Liver (tissue), 9 donors: ENCODE data around the gene ZNF189. TPM values are rescaled to one million over a fixed set of nuclear protein-coding genes. Genes with fewer than 3 reads are reported as not detected.
A peak's percentile ranks its signal among the peaks of the same experiment; 100 is the strongest.

Source experiments
- DNase-seq: peaks from one replicate; pipeline ENCODE4 v3.0.0-alpha.2; 2017; ENCODE audit warnings: low spot score
- H3K27ac ChIP-seq, 2 donors: one replicate each; pipeline ENCODE4 v1.7.0; 2013; ENCODE audit warnings: inconsistent platforms in 2 of 2, low read length in 2 of 2, control low read depth in 1 of 2, low read depth in 1 of 2, mild to moderate bottlenecking in 1 of 2
- H3K27me3 ChIP-seq, 4 donors: one replicate each; pipeline versions ENCODE4 v1.6.1 to v1.7.0; 2013; ENCODE audit warnings: low read length in 3 of 4, inconsistent platforms in 1 of 4, mild to moderate bottlenecking in 1 of 4, moderate library complexity in 1 of 4; ENCODE audit not compliant: control insufficient read depth in 4 of 4, insufficient read depth in 4 of 4
- H3K36me3 ChIP-seq, 4 donors: one replicate each; pipeline versions ENCODE4 v1.6.1 to v1.7.0; 2013; ENCODE audit warnings: low read length in 3 of 4, mild to moderate bottlenecking in 3 of 4, low read depth in 1 of 4, moderate library complexity in 1 of 4; ENCODE audit not compliant: control insufficient read depth in 4 of 4, insufficient read depth in 3 of 4
- H3K4me1 ChIP-seq, 4 donors: one replicate each; pipeline versions ENCODE4 v1.6.1 to v1.7.0; 2013; ENCODE audit warnings: low read length in 3 of 4, mild to moderate bottlenecking in 3 of 4, moderate library complexity in 1 of 4; ENCODE audit not compliant: control insufficient read depth in 4 of 4, insufficient read depth in 4 of 4
- H3K4me3 ChIP-seq, 3 donors: one replicate each; pipeline versions ENCODE4 v1.6.1 to v1.7.0; 2013; ENCODE audit warnings: low read length in 3 of 3, control low read depth in 1 of 3, low read depth in 1 of 3, mild to moderate bottlenecking in 1 of 3
- H3K9ac ChIP-seq, 2 donors: one replicate each; pipeline ENCODE4 v1.7.0; 2013; ENCODE audit warnings: low read length in 2 of 2, mild to moderate bottlenecking in 2 of 2, moderate library complexity in 2 of 2, control low read depth in 1 of 2, low read depth in 1 of 2
- H3K9me3 ChIP-seq, 4 donors: one replicate each; pipeline versions ENCODE4 v1.6.1 to v1.7.0; 2013; ENCODE audit warnings: low read length in 3 of 4; ENCODE audit not compliant: control insufficient read depth in 4 of 4
- ATF3 ChIP-seq: IDR thresholded peaks from 2 replicates; pipeline ENCODE4 v1.6.1; 2016; ENCODE audit warnings: antibody characterized with exemption
- CTCF ChIP-seq: fragments of 150-350 bp; IDR thresholded peaks from 2 replicates; pipeline ENCODE4 v1.5.1; 2017; ENCODE audit warnings: improper control_type of control experiment, low read depth, low read length; ENCODE audit not compliant: missing input control
- EGR1 ChIP-seq, 2 donors: IDR thresholded peaks; 2 replicates each; pipeline ENCODE4 v1.6.1; 2016 to 2018; ENCODE audit warnings: antibody characterized with exemption in 2 of 2, low read depth in 2 of 2
- FOXA1 ChIP-seq: IDR thresholded peaks from 2 replicates; pipeline ENCODE4 v1.6.1; 2016; ENCODE audit warnings: antibody characterized with exemption
- FOXA2 ChIP-seq: IDR thresholded peaks from 2 replicates; pipeline ENCODE4 v1.6.1; 2016; ENCODE audit warnings: antibody characterized with exemption
- GABPA ChIP-seq, 2 donors: IDR thresholded peaks in 1 of 2; conservative IDR thresholded peaks in 1 of 2; 2 replicates each; pipeline ENCODE4 v1.6.1; 2016; ENCODE audit warnings: antibody characterized with exemption in 2 of 2, mild to moderate bottlenecking in 1 of 2, moderate library complexity in 1 of 2
- HNF4A ChIP-seq, 2 donors: conservative IDR thresholded peaks; 2 replicates each; pipeline ENCODE4 v1.6.1; 2016; ENCODE audit warnings: antibody characterized with exemption in 2 of 2, mild to moderate bottlenecking in 2 of 2
- HNF4G ChIP-seq: IDR thresholded peaks from 2 replicates; pipeline ENCODE4 v1.6.1; 2016; ENCODE audit warnings: antibody characterized with exemption
- JUND ChIP-seq, 2 donors: IDR thresholded peaks; 2 replicates each; pipeline ENCODE4 v1.6.1; 2016; ENCODE audit warnings: antibody characterized with exemption in 2 of 2
- NR2F2 ChIP-seq: IDR thresholded peaks from 2 replicates; pipeline ENCODE4 v1.6.1; 2016; ENCODE audit warnings: antibody characterized with exemption
- RAD21 ChIP-seq, 2 donors: IDR thresholded peaks; 2 replicates each; pipeline ENCODE4 v1.6.1; 2016; ENCODE audit warnings: antibody characterized with exemption in 2 of 2, mild to moderate bottlenecking in 2 of 2
- REST ChIP-seq: IDR thresholded peaks from 2 replicates; pipeline ENCODE4 v1.6.1; 2016; ENCODE audit warnings: antibody characterized with exemption, mild to moderate bottlenecking
- RXRA ChIP-seq, 2 donors: IDR thresholded peaks; 2 replicates each; pipeline ENCODE4 v1.6.1; 2017 to 2018; ENCODE audit warnings: antibody characterized with exemption in 2 of 2, mild to moderate bottlenecking in 1 of 2
- SP1 ChIP-seq: IDR thresholded peaks from 2 replicates; pipeline ENCODE4 v1.6.1; 2018; ENCODE audit warnings: antibody characterized with exemption, mild to moderate bottlenecking
- TAF1 ChIP-seq: conservative IDR thresholded peaks from 2 replicates; pipeline ENCODE4 v1.6.1; 2016; ENCODE audit warnings: antibody characterized with exemption, mild to moderate bottlenecking
- YY1 ChIP-seq: IDR thresholded peaks from 2 replicates; pipeline ENCODE4 v1.6.1; 2016; ENCODE audit warnings: antibody characterized with exemption, mild to moderate bottlenecking
- ZBTB33 ChIP-seq: IDR thresholded peaks from 2 replicates; pipeline ENCODE4 v1.6.1; 2016; ENCODE audit warnings: antibody characterized with exemption
- WGBS: extraction: QIAGEN DNeasy Blood & Tissue Kit; methylation state at CpG from one replicate; pipeline ENCODE4 v1.1.7; 2013; 5-methylcytosine and 5-hydroxymethylcytosine counted together
- polyA plus RNA-seq, 2 donors: library from polyadenylated mRNA; stranded (reverse) in 1 of 2; unstranded in 1 of 2; fragments of 200-250 nt in 1 of 2; fragments of >200 nt in 1 of 2; fragmentation: Nextera tagmentation in 1 of 2; extraction: Ambion mirVana in 1 of 2; gene quantifications; one replicate each; pipeline versions ENCODE4 v1.2.1 to v1.2.3, GENCODE V29; 2013 to 2015
- total RNA-seq, 2 donors: library from RNA; depleted of rRNA; stranded (reverse); fragments of >200 nt; gene quantifications; one replicate each; pipeline ENCODE4 v1.2.3, GENCODE V29; 2014
- TF ChIP-seq, protein P1 (sequence below): IDR thresholded peaks from 2 replicates; pipeline ENCODE4 v1.6.1; 2016; ENCODE audit warnings: antibody characterized with exemption
- donor health status: healthy.
- donor health status: healthy.
- donor health status: healthy.
- donor health status: healthy.
- donor health status: healthy.

Gene ZNF189
- total and polyA plus RNA-seq, 4 donors: 4.4 to 16.1 (median 8.3) TPM

GRCh38 chr9:101393135-101393534 lies 5.5 kb upstream of the ZNF189 start (continued):
- TF ChIP-seq ZBTB33 (no peak), GABPA (IDR thresholded peaks at IDR 0.05 in 1 of 2, conservative IDR thresholded peaks at IDR 0.05 in 1 of 2) (no peak), RAD21 (IDR thresholded peaks at IDR 0.05) (no peak), FOXA1 (no peak), FOXA2 (no peak)

DNA sequence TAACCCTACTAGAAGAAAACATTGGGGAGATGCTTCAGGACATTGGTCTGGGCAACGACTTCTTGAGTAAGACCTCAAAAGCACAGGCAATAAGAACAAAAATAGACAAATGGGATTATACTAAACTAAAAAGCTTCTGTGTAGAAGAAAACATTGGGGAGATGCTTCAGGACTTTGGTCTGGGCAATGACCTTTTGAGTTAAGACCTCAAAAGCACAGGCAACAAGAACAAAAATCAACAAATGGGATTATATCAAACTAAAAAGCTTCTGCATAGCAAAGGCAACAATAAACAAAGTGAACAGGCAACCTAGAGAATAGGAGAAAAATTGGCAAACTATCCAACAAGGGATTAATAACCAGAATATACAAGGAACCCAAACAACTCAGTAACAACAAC lies 4.0 kb upstream of the ZNF189 start:
- Histone ChIP-seq H3K27ac (no peak overlapping the region), H3K4me3 (no peak overlapping the region), H3K36me3 (peaks cover 0 to 14% (median 11%) of the 10 kb centered on the region in 4 donors), H3K27me3 (no peaks in the 10 kb centered on the region), H3K9me3 (no peaks in the 10 kb centered on the region), H3K9ac (no peak overlapping the region), H3K4me1 (peaks cover 5 to 34% (median 18%) of the 10 kb centered on the region in 4 donors)
- WGBS: 66% methylated on average over 1 of the region's 1 CpG
- no peak for DNase-seq
- TF ChIP-seq RXRA (IDR thresholded peaks at IDR 0.05) (peak; percentile 35 to 63), HNF4A (conservative IDR thresholded peaks at IDR 0.05) (peak; percentile 59 to 77), SP1 (peak; percentile 27), YY1 (no peak), HNF4G (peak; percentile 36), FOXA2 (no peak)

- Histone ChIP-seq H3K4me1 (peaks cover 6 to 40% (median 20%) of the 10 kb centered on the region in 4 donors), H3K36me3 (peaks cover 4 to 22% (median 19%) of the 10 kb centered on the region in 4 donors), H3K9me3 (no peaks in the 10 kb centered on the region), H3K4me3 (peak overlapping the region; percentile 83 to 94 (median 90)), H3K27ac (peak overlapping the region; percentile 93 to 96), H3K27me3 (no peaks in the 10 kb centered on the region), H3K9ac (peak overlapping the region; percentile 94 to 99)
- no peak for DNase-seq
- 5% methylated on average over 4 of the region's 4 CpGs for WGBS
- no peak for TF ChIP-seq EGR1 (IDR thresholded peaks at IDR 0.05; ENCODE audit: low read depth in 2 of 2)
- TF ChIP-seq, protein P1, sequence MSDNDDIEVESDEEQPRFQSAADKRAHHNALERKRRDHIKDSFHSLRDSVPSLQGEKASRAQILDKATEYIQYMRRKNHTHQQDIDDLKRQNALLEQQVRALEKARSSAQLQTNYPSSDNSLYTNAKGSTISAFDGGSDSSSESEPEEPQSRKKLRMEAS: no peak
- TF ChIP-seq FOXA1: no peak
- no peak for TF ChIP-seq ATF3
- TF ChIP-seq RXRA (IDR thresholded peaks at IDR 0.05): no peak
- TF ChIP-seq NR2F2: no peak
- TF ChIP-seq YY1: no peak
- no peak for TF ChIP-seq RAD21 (IDR thresholded peaks at IDR 0.05)
- no peak for TF ChIP-seq CTCF
- no peak for TF ChIP-seq SP1
- TF ChIP-seq HNF4G: no peak
- TF ChIP-seq JUND (IDR thresholded peaks at IDR 0.05): no peak
- no peak for TF ChIP-seq FOXA2
- no peak for TF ChIP-seq TAF1
- no peak for TF ChIP-seq REST
- TF ChIP-seq ZBTB33: no peak
- TF ChIP-seq HNF4A (conservative IDR thresholded peaks at IDR 0.05): no peak
Measured at GRCh38 chr9:101397746-101398067, 944 bp upstream of the ZNF189 start.
